Subcutaneous adipose tissue (tissue), 4 donors: ENCODE measurements around the gene IQGAP2. TPM values are rescaled to one million over a fixed set of nuclear protein-coding genes. Genes with fewer than 3 reads are reported as not detected.

Experiments used
- total RNA-seq, 4 donors: library from RNA; depleted of rRNA; stranded (reverse); fragments of >200 nt; gene quantifications; one replicate each; pipeline ENCODE4 v1.1.0, GENCODE V29; 2016
- TF ChIP-seq, protein P1 (sequence below): fragments of 450-650 bp; IDR thresholded peaks from one replicate; pipeline ENCODE4 v1.5.1; 2016; ENCODE audit warnings: low read depth, mild to moderate bottlenecking, control low read depth, antibody characterized with exemption, moderate library complexity

The IQGAP2 gene
- total RNA-seq, 4 donors from 2014 or later = 16.8 to 119 (median 57.0) TPM

DNA sequence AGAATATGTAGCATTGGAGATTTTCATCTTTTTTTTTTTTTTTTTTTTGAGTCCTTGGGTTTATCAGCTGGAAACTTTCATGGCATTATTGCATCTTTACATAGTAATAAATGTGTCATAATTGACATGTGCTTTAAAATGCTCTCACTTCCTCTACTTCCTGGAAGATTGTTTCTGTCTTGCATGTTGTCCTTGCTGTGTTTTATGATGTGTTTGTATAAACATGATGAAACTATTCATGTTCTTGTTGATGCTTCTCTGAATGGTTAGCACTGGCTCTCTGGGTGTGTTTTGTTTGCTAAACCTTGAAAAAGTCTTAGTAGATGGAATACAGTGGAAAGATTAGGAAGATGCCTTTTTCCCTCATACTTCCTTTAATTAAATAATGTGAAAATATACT lies 87.9 kb downstream of the IQGAP2 start:
- TF ChIP-seq, protein P1, sequence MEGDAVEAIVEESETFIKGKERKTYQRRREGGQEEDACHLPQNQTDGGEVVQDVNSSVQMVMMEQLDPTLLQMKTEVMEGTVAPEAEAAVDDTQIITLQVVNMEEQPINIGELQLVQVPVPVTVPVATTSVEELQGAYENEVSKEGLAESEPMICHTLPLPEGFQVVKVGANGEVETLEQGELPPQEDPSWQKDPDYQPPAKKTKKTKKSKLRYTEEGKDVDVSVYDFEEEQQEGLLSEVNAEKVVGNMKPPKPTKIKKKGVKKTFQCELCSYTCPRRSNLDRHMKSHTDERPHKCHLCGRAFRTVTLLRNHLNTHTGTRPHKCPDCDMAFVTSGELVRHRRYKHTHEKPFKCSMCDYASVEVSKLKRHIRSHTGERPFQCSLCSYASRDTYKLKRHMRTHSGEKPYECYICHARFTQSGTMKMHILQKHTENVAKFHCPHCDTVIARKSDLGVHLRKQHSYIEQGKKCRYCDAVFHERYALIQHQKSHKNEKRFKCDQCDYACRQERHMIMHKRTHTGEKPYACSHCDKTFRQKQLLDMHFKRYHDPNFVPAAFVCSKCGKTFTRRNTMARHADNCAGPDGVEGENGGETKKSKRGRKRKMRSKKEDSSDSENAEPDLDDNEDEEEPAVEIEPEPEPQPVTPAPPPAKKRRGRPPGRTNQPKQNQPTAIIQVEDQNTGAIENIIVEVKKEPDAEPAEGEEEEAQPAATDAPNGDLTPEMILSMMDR = no peak

DNA sequence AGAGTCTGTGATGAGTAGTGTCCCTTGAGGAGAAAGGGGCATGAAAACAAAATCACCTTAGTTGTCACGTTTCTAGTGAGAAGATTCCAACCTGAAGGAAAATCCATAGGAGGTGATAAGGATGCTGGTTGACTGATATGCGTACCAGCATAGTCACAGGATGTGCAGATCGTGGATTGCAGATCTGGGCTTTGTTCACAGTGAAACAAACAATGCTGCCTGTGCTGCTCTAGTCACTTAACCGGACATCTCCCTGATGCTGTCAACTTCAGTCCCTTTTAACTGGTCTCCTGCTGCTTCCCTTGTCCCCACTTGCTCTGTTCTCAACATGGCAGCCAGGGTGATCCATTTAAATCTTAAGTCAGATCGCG lies 89.7 kb downstream of the IQGAP2 start:
- TF ChIP-seq, protein P1 = no peak

DNA sequence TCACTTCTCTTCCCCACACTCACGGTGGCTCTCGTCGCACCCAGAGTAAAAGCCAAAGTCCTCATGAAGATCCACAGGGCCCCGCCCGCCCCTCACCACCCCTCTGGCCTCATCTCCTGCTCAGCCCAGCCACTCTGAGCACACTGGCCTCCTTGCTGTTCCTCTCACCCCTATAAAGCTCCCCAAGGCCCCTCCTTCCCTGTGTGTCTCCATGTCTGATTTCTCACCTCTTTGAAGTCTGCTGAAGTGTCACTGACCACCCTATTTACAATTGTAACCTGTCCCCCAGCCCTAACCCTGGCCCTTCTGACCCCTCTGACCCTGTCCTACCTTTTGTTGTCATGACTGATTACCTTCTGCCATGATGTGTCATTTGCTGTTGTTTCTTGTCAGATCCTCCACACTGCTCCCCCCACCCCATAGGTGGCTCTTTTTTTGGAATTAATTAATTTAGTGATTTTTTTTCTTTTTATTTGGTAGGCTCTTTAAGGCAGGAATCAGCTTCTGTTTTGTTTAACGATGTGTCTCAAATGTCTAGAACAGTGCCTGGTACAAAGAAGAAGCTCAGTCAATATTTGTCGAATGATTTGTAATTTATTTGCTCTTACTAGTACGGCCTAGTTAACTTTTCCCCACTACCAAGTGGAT lies 90.2 kb downstream of the IQGAP2 start:
- TF ChIP-seq, protein P1 = no peak

DNA sequence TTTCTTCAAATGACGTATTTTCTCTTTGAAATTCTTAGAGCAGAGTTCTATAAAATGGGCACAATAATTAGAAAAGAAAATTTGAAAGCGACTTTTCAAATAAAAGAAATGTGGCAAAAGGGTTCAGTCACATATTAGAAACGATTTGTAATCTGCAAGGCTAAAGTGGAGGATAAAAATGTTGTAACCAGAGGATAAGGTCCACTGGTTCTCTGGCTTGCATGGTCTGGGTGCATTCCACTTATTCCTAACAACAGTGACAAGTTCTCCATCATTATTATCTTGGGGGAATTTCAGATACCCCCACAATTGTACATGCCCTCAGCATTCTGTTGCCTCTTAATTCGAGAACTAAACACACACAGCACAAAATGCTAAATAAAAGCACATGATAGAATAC lies 91.1 kb downstream of the IQGAP2 start:
- TF ChIP-seq, protein P1 = no peak

DNA sequence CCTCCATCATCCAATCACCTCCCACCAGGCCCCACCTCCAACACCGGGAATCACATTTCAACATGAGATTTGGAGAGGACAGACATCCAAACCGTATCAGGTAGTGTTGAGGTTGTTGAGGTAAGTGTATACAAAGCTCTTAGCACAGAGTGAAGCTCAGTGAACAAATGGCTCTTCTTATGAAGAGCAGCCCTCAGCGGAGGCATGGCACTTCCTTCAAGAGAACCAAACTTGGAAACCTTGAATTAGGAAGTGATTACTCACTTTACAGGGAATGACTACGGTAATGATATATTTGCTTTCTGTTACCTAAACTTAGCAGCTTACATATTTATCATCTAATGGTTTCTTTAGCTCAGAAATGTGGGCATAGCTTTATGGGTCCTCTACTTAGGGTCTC lies 92.8 kb downstream of the IQGAP2 start:
- TF ChIP-seq, protein P1 = no peak

DNA sequence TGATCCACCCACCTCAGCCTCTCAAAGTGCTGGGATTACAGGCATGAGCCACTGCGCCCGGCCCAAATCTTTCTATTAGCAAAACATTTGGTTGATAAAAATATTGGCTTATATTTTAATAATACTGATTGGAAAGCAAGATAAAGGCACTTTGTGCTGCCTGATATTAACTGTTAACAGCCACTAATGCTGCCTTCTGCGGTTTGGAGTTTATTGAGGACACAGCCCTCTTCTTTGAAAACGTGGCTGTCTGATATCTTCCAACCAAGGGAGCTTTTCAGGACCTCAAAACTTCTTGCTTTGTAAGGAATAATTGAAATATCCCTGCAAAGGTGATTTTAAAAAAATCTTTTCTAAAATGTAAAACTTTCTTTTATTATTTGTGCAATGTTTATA lies 94.0 kb downstream of the IQGAP2 start:
- TF ChIP-seq, protein P1 = no peak

DNA sequence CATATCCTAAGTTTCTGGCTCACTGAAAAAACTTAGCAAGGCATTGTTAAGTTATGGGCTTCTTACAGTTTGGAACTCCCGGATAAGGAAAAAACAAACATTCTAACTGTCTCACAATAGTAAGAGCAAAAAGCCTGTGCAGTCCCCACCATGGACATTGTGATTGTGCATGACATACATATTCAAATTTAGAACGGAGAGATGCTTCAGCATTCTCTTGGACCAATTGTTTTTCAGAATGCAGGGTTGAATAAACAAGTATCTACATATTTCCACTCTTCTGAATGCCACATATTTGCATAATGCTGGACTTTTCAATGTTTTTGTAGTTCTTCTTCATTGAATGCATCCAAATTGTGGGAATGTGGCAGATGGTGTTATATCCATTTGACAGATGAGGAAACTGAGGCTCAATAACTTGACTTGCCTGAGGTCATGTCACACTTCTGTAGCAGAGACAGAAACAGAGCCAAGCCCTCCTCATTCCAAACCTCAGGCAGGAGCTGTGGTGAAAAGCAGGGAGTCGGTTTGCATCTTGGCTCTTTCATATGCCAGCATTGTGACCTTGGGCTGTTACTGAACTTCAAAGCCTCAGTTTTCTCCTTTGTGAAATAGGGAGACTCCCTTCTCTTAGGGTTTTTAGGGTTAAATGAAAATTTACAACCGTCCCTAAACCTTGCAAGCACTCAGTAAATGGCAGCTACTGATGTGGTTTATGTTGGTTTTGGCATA lies 95.1 kb downstream of the IQGAP2 start:
- TF ChIP-seq, protein P1 = no peak
